HFFc6 (cell line): ENCODE measurements around the gene ZNF587B. TPM values are rescaled to one million over a fixed set of nuclear protein-coding genes. Genes with fewer than 3 reads are reported as not detected.
"Not testable (repeated sequence)": the region's sequence is repeated elsewhere in the genome, so short reads cannot be mapped to it uniquely, and the experiment has no call there.

ENCODE experiments used
- DNase-seq: peaks from one replicate; pipeline ENCODE4 v3.0.0-alpha.2; 2018
- H3K27ac Mint-ChIP-seq: 2 replicates; pipeline ENCODE4 v1.8.0; 2020; ENCODE audit warnings: mild to moderate bottlenecking, mixed read lengths
- H3K27me3 Mint-ChIP-seq: 2 replicates; pipeline ENCODE4 v1.8.0; 2021; ENCODE audit warnings: mild to moderate bottlenecking, moderate library complexity, mixed read lengths; ENCODE audit not compliant: insufficient read depth
- H3K36me3 Mint-ChIP-seq: 2 replicates; pipeline ENCODE4 v1.8.0; 2021; ENCODE audit warnings: low read depth, mixed read lengths
- H3K4me1 Mint-ChIP-seq: 2 replicates; pipeline ENCODE4 v1.8.0; 2020; ENCODE audit warnings: low read depth, mixed read lengths
- H3K4me3 Mint-ChIP-seq: 2 replicates; pipeline ENCODE4 v1.8.0; 2020; ENCODE audit warnings: mild to moderate bottlenecking, moderate library complexity, mixed read lengths
- H3K9me3 Mint-ChIP-seq: 2 replicates; pipeline ENCODE4 v1.8.0; 2020; ENCODE audit warnings: mild to moderate bottlenecking, mixed read lengths
- total RNA-seq, 6 experiments: library from RNA; stranded (reverse); fragmentation: NEBNext Ultra II Directional; extraction: Animal tissue kit (Norgen Biotek cat#: 25700); gene quantifications; 2 replicates in 1 of 6; 3 replicates in 5 of 6; pipeline ENCODE4 v1.2.3, GENCODE V29; 2021
- TF ChIP-seq, protein P1 (sequence below): fragments of 200-600 bp; sonication (generic); IDR thresholded peaks from 2 replicates; pipeline ENCODE4 v1.5.0; 2021; ENCODE audit warnings: antibody characterized with exemption, mild to moderate bottlenecking

ZNF587B gene
- total RNA-seq, 6 experiments from 2014 or later: 7.8 to 10.7 (median 9.4) TPM

- Mint-ChIP-seq H3K4me3 (no peak overlapping the region), H3K9me3 (no peaks in the 10 kb centered on the region), H3K27ac (no peak overlapping the region), H3K4me1 (peaks cover 39% of the 10 kb centered on the region), H3K36me3 (peaks cover 26% of the 10 kb centered on the region), H3K27me3 (peaks cover 4% of the 10 kb centered on the region; the same call in 1 of the 2 replicates)
- TF ChIP-seq, protein P1, sequence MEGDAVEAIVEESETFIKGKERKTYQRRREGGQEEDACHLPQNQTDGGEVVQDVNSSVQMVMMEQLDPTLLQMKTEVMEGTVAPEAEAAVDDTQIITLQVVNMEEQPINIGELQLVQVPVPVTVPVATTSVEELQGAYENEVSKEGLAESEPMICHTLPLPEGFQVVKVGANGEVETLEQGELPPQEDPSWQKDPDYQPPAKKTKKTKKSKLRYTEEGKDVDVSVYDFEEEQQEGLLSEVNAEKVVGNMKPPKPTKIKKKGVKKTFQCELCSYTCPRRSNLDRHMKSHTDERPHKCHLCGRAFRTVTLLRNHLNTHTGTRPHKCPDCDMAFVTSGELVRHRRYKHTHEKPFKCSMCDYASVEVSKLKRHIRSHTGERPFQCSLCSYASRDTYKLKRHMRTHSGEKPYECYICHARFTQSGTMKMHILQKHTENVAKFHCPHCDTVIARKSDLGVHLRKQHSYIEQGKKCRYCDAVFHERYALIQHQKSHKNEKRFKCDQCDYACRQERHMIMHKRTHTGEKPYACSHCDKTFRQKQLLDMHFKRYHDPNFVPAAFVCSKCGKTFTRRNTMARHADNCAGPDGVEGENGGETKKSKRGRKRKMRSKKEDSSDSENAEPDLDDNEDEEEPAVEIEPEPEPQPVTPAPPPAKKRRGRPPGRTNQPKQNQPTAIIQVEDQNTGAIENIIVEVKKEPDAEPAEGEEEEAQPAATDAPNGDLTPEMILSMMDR: no peak
- DNase-seq: no peak
Measured at GRCh38 chr19:57816652-57817051, 13.4 kb upstream of the ZNF587B start.

DNA sequence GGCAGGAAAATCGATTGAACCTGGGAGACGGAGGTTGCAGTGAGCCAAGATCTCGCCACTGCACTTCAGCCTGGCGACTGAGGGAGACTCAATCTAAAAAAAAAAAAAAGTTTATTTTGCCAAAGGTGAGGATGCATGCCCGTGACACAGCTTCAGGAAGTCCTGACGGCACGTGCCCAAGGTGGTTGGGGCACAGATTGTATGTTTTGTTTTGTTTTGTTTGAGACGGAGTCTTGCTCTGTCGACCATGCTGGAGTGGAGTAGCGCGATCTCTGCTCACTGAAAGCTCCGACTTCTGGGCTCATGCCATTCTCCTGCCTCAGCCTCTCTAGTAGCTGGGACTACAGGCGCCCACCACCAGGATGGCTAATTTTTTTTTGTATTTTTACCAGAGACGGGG lies 12.1 kb upstream of the ZNF587B start:
- H3K4me1 Mint-ChIP-seq: peaks cover 45% of the 10 kb centered on the region

GRCh38 chr19:57818378-57818777 lies 11.7 kb upstream of the ZNF587B start:
- TF ChIP-seq, protein P1: no peak
- Mint-ChIP-seq H3K36me3 (peaks cover 31% of the 10 kb centered on the region), H3K27me3 (peaks cover 4% of the 10 kb centered on the region; the same call in 1 of the 2 replicates), H3K27ac (peak overlapping the region; percentile 91), H3K9me3 (no peaks in the 10 kb centered on the region), H3K4me1 (peaks cover 45% of the 10 kb centered on the region), H3K4me3 (peak overlapping the region; percentile 97)
- DNase-seq: no peak

More for the DNA sequence above, 12.1 kb upstream of the ZNF587B start:
- Mint-ChIP-seq H3K9me3 (no peaks in the 10 kb centered on the region), H3K27me3 (peaks cover 4% of the 10 kb centered on the region; the same call in 1 of the 2 replicates), H3K4me3 (no peak overlapping the region), H3K36me3 (peaks cover 29% of the 10 kb centered on the region), H3K27ac (0 out of 2 replicates have a peak overlapping the region, but pooled peaks have one; percentile 91)
- TF ChIP-seq, protein P1: no peak
- DNase-seq: no peak

DNA sequence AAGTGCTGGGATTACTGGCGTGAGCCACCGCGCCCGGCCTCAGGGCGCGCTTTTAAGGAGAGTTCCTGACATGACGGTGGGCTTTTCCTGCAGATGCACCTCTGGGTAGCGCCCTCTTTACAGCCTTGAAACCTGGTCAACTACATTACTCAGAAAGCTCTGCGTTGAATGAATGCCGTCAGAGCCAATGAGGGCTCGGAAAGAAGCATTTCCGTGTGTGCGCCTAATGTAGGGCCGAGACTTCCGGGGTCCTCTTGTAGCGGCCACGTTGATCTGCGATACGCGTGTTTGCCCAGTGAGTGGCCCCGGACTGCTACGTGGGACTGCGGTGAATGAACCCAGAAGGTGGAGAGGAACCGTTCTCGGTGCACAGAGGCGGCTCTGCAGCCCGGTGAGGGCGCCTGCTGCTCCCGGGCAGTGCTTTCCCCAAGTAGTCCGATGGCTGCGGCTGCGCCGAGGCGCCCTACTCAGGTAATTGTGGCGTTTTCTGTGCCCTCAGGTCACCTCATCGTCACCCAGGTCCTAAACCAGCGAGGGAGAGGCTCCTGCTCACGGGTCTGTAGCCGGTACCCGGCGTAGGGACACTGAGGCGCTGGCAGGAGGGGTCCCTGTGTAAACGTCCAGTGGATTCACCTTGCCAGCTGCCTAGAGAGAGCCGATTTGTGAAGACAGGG lies 10.5 kb upstream of the ZNF587B start:
- Mint-ChIP-seq H3K9me3 (no peaks in the 10 kb centered on the region), H3K4me3 (peak overlapping the region; percentile 97), H3K27ac (peak overlapping the region; percentile 91), H3K27me3 (peaks cover under 1% of the 10 kb centered on the region; the same call in 1 of the 2 replicates), H3K4me1 (peaks cover 42% of the 10 kb centered on the region), H3K36me3 (peaks cover 35% of the 10 kb centered on the region)
- DNase-seq: peak; percentile 93
- TF ChIP-seq, protein P1: peak; percentile 30

GRCh38 chr19:57820599-57820998 lies 9.5 kb upstream of the ZNF587B start:
- TF ChIP-seq, protein P1: no peak
- Mint-ChIP-seq H3K27ac (peak overlapping the region; percentile 91), H3K9me3 (no peaks in the 10 kb centered on the region), H3K27me3 (no peaks in the 10 kb centered on the region), H3K4me1 (peaks cover 34% of the 10 kb centered on the region), H3K4me3 (peak overlapping the region; percentile 97), H3K36me3 (peaks cover 34% of the 10 kb centered on the region)
- no peak for DNase-seq

- peak overlapping the region; percentile 97 for H3K4me3 Mint-ChIP-seq
- H3K36me3 Mint-ChIP-seq: peaks cover 39% of the 10 kb centered on the region
- peak overlapping the region; percentile 91; the same call in 1 of the 2 replicates for H3K27ac Mint-ChIP-seq
- peaks cover 34% of the 10 kb centered on the region for H3K4me1 Mint-ChIP-seq
- not testable (repeated sequence) for H3K27me3 Mint-ChIP-seq, DNase-seq, H3K9me3 Mint-ChIP-seq
Measured at GRCh38 chr19:57821095-57821494, 9.0 kb upstream of the ZNF587B start.

DNA sequence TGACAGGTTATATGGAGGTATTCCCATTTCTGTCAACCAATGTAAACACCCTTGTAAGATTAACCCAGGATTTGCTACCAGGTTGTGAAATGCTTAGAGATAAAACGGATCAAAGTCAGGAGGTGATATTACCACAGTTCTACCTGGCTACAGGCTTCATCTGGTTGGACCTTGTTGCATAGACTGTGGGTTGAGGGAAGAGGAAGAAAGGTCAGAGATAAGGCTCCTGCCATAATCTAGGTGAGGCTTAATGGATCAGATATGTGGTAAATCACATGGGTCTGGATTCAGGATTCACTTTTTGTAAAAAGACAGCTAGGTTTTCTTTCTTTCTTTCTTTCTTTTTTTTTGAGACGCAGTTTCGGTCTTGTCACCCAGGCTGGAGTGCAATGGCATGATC lies 8.6 kb upstream of the ZNF587B start:
- Mint-ChIP-seq H3K36me3 (peaks cover 42% of the 10 kb centered on the region), H3K4me1 (peaks cover 34% of the 10 kb centered on the region)
- H3K27ac Mint-ChIP-seq, H3K9me3 Mint-ChIP-seq, DNase-seq, H3K4me3 Mint-ChIP-seq, H3K27me3 Mint-ChIP-seq: not testable (repeated sequence)

GRCh38 chr19:57823155-57823554 lies 6.9 kb upstream of the ZNF587B start:
- H3K4me1 Mint-ChIP-seq: peaks cover 34% of the 10 kb centered on the region
- H3K27ac Mint-ChIP-seq: peak overlapping the region; percentile 48; the same call in 1 of the 2 replicates
- peaks cover 51% of the 10 kb centered on the region for H3K36me3 Mint-ChIP-seq
- H3K9me3 Mint-ChIP-seq, DNase-seq, H3K4me3 Mint-ChIP-seq, H3K27me3 Mint-ChIP-seq: not testable (repeated sequence)

DNA sequence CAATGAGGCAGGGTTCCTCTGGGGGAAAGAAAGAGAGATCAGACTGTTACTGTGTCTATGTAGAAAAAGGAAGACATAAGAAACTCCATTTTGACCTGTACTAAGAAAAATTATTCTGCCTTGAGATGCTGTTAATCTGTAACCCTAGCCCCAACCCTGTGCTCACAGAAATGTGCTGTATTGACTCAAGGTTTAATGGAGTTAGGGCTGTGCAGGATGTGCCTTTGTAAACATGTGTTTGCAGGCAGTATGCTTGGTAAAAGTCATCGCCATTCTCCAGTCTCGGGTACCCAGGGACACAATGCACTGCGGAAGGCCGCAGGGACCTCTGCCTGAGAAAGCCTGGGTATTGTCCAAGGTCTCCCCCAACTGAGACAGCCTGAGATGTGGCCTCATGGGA lies 6.5 kb upstream of the ZNF587B start:
- Mint-ChIP-seq H3K27ac (peak overlapping the region; percentile 48; the same call in 1 of the 2 replicates), H3K36me3 (peaks cover 52% of the 10 kb centered on the region), H3K4me1 (peaks cover 30% of the 10 kb centered on the region)
- DNase-seq, H3K9me3 Mint-ChIP-seq, H3K27me3 Mint-ChIP-seq, H3K4me3 Mint-ChIP-seq: not testable (repeated sequence)
